SK-N-SH treated with all-trans-retinoic acid at 6 μM for 48 hours (cell line): ENCODE data around the gene S100A5.
A peak's percentile ranks its signal among the peaks of the same experiment; 100 is the strongest.

ENCODE experiments used
- ATAC-seq: fragments of 200-7000 bp; cut with Tn5 transposase; 3 replicates; pipeline ENCODE4 v1.9.1; 2020; ENCODE audit warnings: mild to moderate bottlenecking, moderate library complexity
- ARNTL ChIP-seq: fragments of 450-650 bp; formaldehyde crosslinking; IDR thresholded peaks from 2 replicates; pipeline ENCODE4 v1.5.0; 2020; ENCODE audit warnings: low read depth, mild to moderate bottlenecking, moderate library complexity, borderline replicate concordance
- BACH2 ChIP-seq: fragments of 250-450 bp; sonication (Bioruptor Pico); IDR thresholded peaks from 2 replicates; pipeline ENCODE4 v1.9.0; 2021; ENCODE audit warnings: mild to moderate bottlenecking, borderline replicate concordance
- CSDC2 ChIP-seq: fragments of 250-450 bp; sonication (Bioruptor Pico); IDR thresholded peaks from 2 replicates; pipeline ENCODE4 v1.5.0; 2020; ENCODE audit warnings: mild to moderate bottlenecking, moderate library complexity
- CSRNP3 ChIP-seq: fragments of 250-450 bp; sonication (Bioruptor Pico); IDR thresholded peaks from 2 replicates; pipeline ENCODE4 v1.5.1; 2021; ENCODE audit warnings: mild to moderate bottlenecking, moderate library complexity
- ESRRG ChIP-seq: fragments of 250-450 bp; sonication (Bioruptor Pico); IDR thresholded peaks from 2 replicates; pipeline ENCODE4 v1.6.1; 2021; ENCODE audit warnings: mild to moderate bottlenecking
- GLIS3 ChIP-seq: fragments of 250-450 bp; sonication (Bioruptor Pico); IDR thresholded peaks from 2 replicates; pipeline ENCODE4 v1.5.0; 2020; ENCODE audit warnings: mild to moderate bottlenecking, moderate library complexity
- RARB ChIP-seq: fragments of 250-450 bp; sonication (Bioruptor Pico); IDR thresholded peaks from 2 replicates; pipeline ENCODE4 v1.8.0; 2021; ENCODE audit warnings: mild to moderate bottlenecking, moderate library complexity
- SNAI2 ChIP-seq: fragments of 250-450 bp; sonication (Bioruptor Pico); IDR thresholded peaks from 2 replicates; pipeline ENCODE4 v1.5.0; 2020; ENCODE audit warnings: mild to moderate bottlenecking, moderate library complexity
- TCF4 ChIP-seq: fragments of 250-450 bp; sonication (Bioruptor Pico); IDR thresholded peaks from 2 replicates; pipeline ENCODE4 v1.8.0; 2021; ENCODE audit warnings: mild to moderate bottlenecking, moderate library complexity, borderline replicate concordance
- TOX ChIP-seq: fragments of 250-450 bp; sonication (Bioruptor Pico); IDR thresholded peaks from 2 replicates; pipeline ENCODE4 v1.8.0; 2021; ENCODE audit warnings: mild to moderate bottlenecking, moderate library complexity, borderline replicate concordance
- ZC3H10 ChIP-seq: fragments of 250-450 bp; sonication (Bioruptor Pico); IDR thresholded peaks from 2 replicates; pipeline ENCODE4 v1.5.1; 2021; ENCODE audit warnings: mild to moderate bottlenecking, moderate library complexity
- ZFP3 ChIP-seq: fragments of 250-450 bp; sonication (Bioruptor Pico); IDR thresholded peaks from 2 replicates; pipeline ENCODE4 v1.5.0; 2020; ENCODE audit warnings: mild to moderate bottlenecking, moderate library complexity
- ZNF70 ChIP-seq: fragments of 450-650 bp; formaldehyde crosslinking; IDR thresholded peaks from 2 replicates; pipeline ENCODE4 v1.5.0; 2020; ENCODE audit warnings: mild to moderate bottlenecking, moderate library complexity
- ZNF8 ChIP-seq: fragments of 450-650 bp; formaldehyde crosslinking; IDR thresholded peaks from 2 replicates; pipeline ENCODE4 v1.5.0; 2020; ENCODE audit warnings: mild to moderate bottlenecking, moderate library complexity
- TF ChIP-seq, protein P1 (sequence below): fragments of 250-450 bp; sonication (Bioruptor Pico); IDR thresholded peaks from 2 replicates; pipeline ENCODE4 v1.5.1; 2020; ENCODE audit warnings: low read depth, mild to moderate bottlenecking, moderate library complexity
- TF ChIP-seq, protein P2 (sequence below): fragments of 250-450 bp; sonication (Bioruptor Pico); IDR thresholded peaks from 2 replicates; pipeline ENCODE4 v1.8.0; 2021; ENCODE audit warnings: low read depth, mild to moderate bottlenecking, moderate library complexity, borderline replicate concordance
- TF ChIP-seq, protein P3 (sequence below): fragments of 250-450 bp; sonication (Bioruptor Pico); IDR thresholded peaks from 2 replicates; pipeline ENCODE4 v1.5.0; 2020; ENCODE audit warnings: mild to moderate bottlenecking, moderate library complexity

S100A5 gene

GRCh38 chr1:153573351-153573750 lies 32.6 kb upstream of the S100A5 start:
- no peak for ATAC-seq
- TF ChIP-seq, protein P1, sequence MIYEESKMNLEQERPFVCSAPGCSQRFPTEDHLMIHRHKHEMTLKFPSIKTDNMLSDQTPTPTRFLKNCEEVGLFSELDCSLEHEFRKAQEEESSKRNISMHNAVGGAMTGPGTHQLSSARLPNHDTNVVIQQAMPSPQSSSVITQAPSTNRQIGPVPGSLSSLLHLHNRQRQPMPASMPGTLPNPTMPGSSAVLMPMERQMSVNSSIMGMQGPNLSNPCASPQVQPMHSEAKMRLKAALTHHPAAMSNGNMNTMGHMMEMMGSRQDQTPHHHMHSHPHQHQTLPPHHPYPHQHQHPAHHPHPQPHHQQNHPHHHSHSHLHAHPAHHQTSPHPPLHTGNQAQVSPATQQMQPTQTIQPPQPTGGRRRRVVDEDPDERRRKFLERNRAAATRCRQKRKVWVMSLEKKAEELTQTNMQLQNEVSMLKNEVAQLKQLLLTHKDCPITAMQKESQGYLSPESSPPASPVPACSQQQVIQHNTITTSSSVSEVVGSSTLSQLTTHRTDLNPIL = no peak
- TF ChIP-seq ZFP3 (no peak), ZC3H10 (CRISPR knock-in tag) (no peak), ZNF70 (no peak), CSDC2 (CRISPR knock-in tag) (no peak), BACH2 (CRISPR knock-in tag) (no peak)
- TF ChIP-seq, protein P2, sequence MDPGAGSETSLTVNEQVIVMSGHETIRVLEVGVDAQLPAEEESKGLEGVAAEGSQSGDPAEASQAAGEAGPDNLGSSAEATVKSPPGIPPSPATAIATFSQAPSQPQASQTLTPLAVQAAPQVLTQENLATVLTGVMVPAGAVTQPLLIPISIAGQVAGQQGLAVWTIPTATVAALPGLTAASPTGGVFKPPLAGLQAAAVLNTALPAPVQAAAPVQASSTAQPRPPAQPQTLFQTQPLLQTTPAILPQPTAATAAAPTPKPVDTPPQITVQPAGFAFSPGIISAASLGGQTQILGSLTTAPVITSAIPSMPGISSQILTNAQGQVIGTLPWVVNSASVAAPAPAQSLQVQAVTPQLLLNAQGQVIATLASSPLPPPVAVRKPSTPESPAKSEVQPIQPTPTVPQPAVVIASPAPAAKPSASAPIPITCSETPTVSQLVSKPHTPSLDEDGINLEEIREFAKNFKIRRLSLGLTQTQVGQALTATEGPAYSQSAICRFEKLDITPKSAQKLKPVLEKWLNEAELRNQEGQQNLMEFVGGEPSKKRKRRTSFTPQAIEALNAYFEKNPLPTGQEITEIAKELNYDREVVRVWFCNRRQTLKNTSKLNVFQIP (CRISPR knock-in tag) = no peak
- TF ChIP-seq, all 23 proteins: peak for 0

DNA sequence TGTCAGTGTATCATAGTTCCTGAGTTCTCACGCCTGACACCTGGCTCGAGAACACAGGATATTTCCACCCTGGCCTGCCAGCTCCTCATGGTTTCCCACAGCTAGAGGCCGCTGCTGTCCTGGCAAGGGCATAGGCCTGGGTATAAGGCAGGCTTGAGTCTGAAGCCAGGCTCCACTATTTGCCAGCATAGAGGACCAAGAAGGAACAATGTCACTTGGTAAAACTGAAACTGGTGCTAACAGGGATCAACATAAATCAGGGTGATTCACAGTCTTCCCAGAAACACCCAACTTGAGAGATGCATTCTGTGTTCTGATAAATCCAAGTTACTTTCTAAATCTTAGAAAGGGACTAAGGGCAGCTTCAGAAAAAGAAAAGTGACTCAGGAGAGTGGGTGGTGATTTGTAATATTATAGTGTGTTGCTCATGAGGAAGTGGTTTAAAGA lies 31.9 kb upstream of the S100A5 start:
- TF ChIP-seq ZNF70 (no peak), RARB (CRISPR knock-in tag) (no peak), GLIS3 (CRISPR knock-in tag) (no peak), ZFP3 (no peak), CSRNP3 (CRISPR knock-in tag) (no peak), ESRRG (no peak), CSDC2 (CRISPR knock-in tag) (no peak), TOX (CRISPR knock-in tag) (no peak)
- TF ChIP-seq, protein P3, sequence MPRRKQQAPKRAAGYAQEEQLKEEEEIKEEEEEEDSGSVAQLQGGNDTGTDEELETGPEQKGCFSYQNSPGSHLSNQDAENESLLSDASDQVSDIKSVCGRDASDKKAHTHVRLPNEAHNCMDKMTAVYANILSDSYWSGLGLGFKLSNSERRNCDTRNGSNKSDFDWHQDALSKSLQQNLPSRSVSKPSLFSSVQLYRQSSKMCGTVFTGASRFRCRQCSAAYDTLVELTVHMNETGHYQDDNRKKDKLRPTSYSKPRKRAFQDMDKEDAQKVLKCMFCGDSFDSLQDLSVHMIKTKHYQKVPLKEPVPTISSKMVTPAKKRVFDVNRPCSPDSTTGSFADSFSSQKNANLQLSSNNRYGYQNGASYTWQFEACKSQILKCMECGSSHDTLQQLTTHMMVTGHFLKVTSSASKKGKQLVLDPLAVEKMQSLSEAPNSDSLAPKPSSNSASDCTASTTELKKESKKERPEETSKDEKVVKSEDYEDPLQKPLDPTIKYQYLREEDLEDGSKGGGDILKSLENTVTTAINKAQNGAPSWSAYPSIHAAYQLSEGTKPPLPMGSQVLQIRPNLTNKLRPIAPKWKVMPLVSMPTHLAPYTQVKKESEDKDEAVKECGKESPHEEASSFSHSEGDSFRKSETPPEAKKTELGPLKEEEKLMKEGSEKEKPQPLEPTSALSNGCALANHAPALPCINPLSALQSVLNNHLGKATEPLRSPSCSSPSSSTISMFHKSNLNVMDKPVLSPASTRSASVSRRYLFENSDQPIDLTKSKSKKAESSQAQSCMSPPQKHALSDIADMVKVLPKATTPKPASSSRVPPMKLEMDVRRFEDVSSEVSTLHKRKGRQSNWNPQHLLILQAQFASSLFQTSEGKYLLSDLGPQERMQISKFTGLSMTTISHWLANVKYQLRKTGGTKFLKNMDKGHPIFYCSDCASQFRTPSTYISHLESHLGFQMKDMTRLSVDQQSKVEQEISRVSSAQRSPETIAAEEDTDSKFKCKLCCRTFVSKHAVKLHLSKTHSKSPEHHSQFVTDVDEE (CRISPR knock-in tag) = no peak
- TF ChIP-seq, protein P2 (CRISPR knock-in tag) = no peak
- TF ChIP-seq, protein P1 = no peak
- TF ChIP-seq, all 23 proteins: peak for 0

DNA sequence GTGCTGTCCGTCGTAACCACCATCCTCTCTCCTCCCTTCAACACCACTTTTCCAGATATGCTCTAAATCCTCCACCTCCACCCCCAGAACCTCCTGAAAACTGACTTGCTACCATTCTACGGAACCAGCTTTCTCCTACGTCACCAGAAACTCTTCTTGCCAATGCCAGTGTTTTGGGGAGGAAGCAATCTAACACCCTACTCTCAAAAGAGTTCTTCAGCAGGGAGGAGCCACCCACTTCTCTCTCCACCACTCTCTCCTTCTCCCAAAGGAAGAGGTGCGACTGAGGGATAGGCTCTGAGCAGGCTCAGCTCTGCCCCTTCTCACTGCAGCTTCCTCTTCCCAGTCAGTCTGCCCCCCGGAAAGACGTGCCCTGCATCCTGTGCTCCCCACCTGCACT lies 31.0 kb upstream of the S100A5 start:
- TF ChIP-seq ZC3H10 (CRISPR knock-in tag) (no peak), CSRNP3 (CRISPR knock-in tag) (no peak), ZNF8 (CRISPR knock-in tag) (no peak)
- TF ChIP-seq, all 23 proteins: peak for 0
- no peak for ATAC-seq

More for the DNA sequence above, 31.9 kb upstream of the S100A5 start:
- peak; percentile 96 for ATAC-seq

GRCh38 chr1:153570874-153571273 lies 30.1 kb upstream of the S100A5 start:
- TF ChIP-seq TCF4 (CRISPR knock-in tag) (no peak), ARNTL (CRISPR knock-in tag) (no peak), ZNF8 (CRISPR knock-in tag) (no peak), SNAI2 (CRISPR knock-in tag) (no peak), RARB (CRISPR knock-in tag) (no peak)

More at GRCh38 chr1:153570874-153571273, 30.1 kb upstream of the S100A5 start:
- no peak for ATAC-seq
